NOMO-1 treated with dmso at 0.1 percent for 144 hours (cell line): Measurements from ENCODE around the gene KICS2.

Experiments used
- DNase-seq: peaks from one replicate; lab custom pipeline; 2025; ENCODE audit not compliant: unreplicated experiment; lab: John Stamatoyannopoulos, UW

KICS2 gene

GRCh38 chr12:64175254-64175945 is 46.7 kb downstream of the KICS2 start:
- DNase-seq: no peak

- DNase-seq: no peak
Measured at GRCh38 chr12:64173456-64173855, 48.6 kb downstream of the KICS2 start.
